C4-2B (cell line): ENCODE data around the gene HSD3B7.

Experiments used
- CTCF ChIP-seq: fragments of 450-650 bp; conservative IDR thresholded peaks from 2 replicates; pipeline ENCODE4 v1.5.1; 2017; ENCODE audit warnings: mild to moderate bottlenecking
- ZFX ChIP-seq: fragments of 450-650 bp; IDR thresholded peaks from 2 replicates; pipeline ENCODE4 v1.6.1; 2017

- TF ChIP-seq CTCF (no peak), ZFX (no peak)
These were observed 10.9 kb downstream of the HSD3B7 start for GRCh38 chr16:30995927-30996323.
